Muscle layer of duodenum (tissue), 2 donors: ENCODE measurements around the gene ADAMTS12.
"Not testable (repeated sequence)": the region's sequence is repeated elsewhere in the genome, so short reads cannot be mapped to it uniquely, and the experiment has no call there.

Source experiments
- H3K27ac ChIP-seq: one replicate; pipeline ENCODE4 v1.7.0; 2013; ENCODE audit warnings: mild to moderate bottlenecking, low read length
- H3K27me3 ChIP-seq: one replicate; pipeline ENCODE4 v1.7.0; 2013; ENCODE audit warnings: low read depth, mild to moderate bottlenecking, control low read depth, low read length
- H3K36me3 ChIP-seq, 2 donors: one replicate each; pipeline ENCODE4 v1.7.0; 2013; ENCODE audit warnings: low read length in 2 of 2, control low read depth in 1 of 2, mild to moderate bottlenecking in 1 of 2; ENCODE audit not compliant: insufficient read depth in 2 of 2, control insufficient read depth in 1 of 2
- H3K4me1 ChIP-seq, 2 donors: one replicate each; pipeline ENCODE4 v1.7.0; 2013; ENCODE audit warnings: low read length in 2 of 2, mild to moderate bottlenecking in 2 of 2, control low read depth in 1 of 2, moderate library complexity in 1 of 2; ENCODE audit not compliant: insufficient read depth in 2 of 2, control insufficient read depth in 1 of 2
- H3K4me3 ChIP-seq, 2 donors: one replicate each; pipeline ENCODE4 v1.7.0; 2013; ENCODE audit warnings: low read length in 2 of 2, low read depth in 1 of 2, mild to moderate bottlenecking in 1 of 2
- H3K9me3 ChIP-seq, 2 donors: one replicate each; pipeline ENCODE4 v1.7.0; 2013; ENCODE audit warnings: low read length in 2 of 2, control low read depth in 1 of 2, mild to moderate bottlenecking in 1 of 2; ENCODE audit not compliant: control insufficient read depth in 1 of 2
- donor health status: healthy.

ADAMTS12 gene

DNA sequence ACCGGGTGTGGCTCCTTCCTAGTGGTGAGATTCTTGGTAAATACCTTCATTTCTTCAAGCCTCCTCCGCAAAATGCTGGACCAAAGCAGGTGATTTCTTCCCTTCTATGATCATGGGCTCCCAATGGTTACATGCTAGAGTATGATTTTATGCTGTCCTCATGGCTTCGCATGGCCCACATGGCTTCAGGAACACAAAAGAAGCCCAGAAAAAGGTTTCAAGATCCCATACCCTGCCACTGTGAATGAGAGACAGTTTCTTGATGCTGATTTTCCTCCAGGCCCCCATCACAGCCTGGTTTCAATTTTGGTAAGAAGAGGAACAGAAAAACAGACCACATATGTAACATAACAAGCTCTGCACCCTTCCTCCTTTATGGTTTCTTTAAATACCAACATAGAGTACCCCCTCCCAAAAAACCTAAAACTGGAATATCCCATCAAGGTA, 42.0 kb upstream of the ADAMTS12 start:
- Histone ChIP-seq H3K4me3 (no peak overlapping the region), H3K4me1 (peaks cover 0 to 18% of the 10 kb centered on the region in 2 donors), H3K36me3 (no peaks in the 10 kb centered on the region), H3K27me3 (peaks cover 21% of the 10 kb centered on the region), H3K27ac (no peak overlapping the region), H3K9me3 (no peaks in the 10 kb centered on the region)

DNA sequence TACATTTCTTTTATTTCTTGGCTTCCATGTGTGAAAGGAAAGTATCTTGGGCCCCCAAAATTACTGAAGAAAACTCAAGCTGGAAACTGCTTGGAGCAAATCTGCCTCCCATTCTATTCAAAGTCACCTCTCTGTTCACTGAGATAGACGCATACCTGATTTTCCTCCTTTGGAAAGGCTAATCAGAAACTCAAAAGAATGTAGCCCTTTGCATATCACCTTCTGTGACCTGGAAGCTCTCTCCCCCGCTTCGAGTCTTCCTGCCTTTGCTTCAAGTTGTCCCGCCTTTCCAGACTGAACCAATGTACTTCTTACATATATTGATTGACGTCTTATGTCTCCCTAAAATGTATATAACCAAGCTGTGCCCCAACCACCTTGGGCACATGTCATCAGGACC, 39.3 kb upstream of the ADAMTS12 start:
- H3K4me1 ChIP-seq: peaks cover 0 to 7% of the 10 kb centered on the region in 2 donors
- H3K4me3 ChIP-seq: no peak overlapping the region
- no peaks in the 10 kb centered on the region for H3K27me3 ChIP-seq
- H3K9me3 ChIP-seq: no peaks in the 10 kb centered on the region
- no peaks in the 10 kb centered on the region for H3K36me3 ChIP-seq
- no peak overlapping the region for H3K27ac ChIP-seq

DNA sequence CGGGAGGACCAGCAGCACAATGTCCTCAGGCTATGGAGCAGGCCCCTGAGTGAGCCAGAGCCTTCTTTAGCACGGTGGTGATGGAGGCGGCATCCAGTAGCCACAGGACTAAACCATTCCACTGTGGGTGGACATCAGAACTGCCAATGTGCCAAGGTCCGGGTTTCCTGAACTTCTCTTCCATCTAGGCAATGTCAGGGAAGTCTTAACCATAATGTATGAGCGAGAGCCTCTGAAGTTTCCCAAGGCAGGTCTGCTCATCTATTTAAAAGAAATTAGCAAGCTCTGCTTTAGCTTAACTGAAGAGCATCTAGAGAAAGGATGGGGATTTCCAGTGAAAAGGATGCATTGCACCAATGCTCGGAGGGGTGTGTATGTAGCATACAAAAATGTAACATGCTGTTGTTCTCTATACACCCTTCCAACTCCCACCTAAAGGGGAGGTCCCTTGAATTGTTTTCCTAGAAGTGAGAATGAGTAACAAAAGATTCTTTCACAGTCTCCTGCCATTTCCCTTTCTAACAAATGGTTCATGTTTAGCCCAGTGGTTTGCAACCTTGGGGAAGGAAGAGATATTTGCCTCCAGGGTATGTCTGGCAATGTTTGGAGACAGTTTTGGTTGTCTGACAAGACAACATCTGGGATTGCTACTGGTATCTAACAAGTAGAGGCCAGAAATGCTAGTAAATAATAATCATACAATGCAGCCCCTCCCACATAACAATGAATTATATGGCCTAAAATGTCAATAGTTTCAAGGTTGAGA, 38.3 kb upstream of the ADAMTS12 start:
- H3K4me1 ChIP-seq: no peaks in the 10 kb centered on the region
- H3K27me3 ChIP-seq: no peaks in the 10 kb centered on the region
- no peaks in the 10 kb centered on the region for H3K36me3 ChIP-seq
- no peak overlapping the region for H3K4me3 ChIP-seq
- H3K27ac ChIP-seq: no peak overlapping the region
- H3K9me3 ChIP-seq: no peaks in the 10 kb centered on the region

DNA sequence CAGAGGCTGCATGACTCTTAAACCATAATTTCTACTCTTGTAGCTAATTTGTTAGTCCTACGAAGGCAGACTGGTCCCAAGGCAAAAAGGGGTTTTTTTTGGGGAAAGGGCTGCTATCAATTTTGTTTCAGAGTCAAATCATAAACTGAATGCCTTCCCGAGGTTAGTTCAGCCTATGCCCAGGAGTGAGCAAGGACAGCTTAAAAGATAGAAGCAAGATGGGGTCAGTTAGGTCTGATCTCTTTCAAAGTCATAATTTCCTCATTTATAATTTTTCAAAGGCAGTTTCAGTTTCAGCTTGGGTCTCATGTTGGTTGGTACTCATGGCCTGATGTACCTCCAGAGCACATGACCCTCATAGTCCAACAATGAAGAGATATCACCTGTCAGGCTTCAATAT, 36.5 kb upstream of the ADAMTS12 start:
- Histone ChIP-seq H3K9me3 (no peaks in the 10 kb centered on the region), H3K36me3 (no peaks in the 10 kb centered on the region), H3K27me3 (no peaks in the 10 kb centered on the region), H3K27ac (no peak overlapping the region), H3K4me1 (no peaks in the 10 kb centered on the region), H3K4me3 (no peak overlapping the region)

DNA sequence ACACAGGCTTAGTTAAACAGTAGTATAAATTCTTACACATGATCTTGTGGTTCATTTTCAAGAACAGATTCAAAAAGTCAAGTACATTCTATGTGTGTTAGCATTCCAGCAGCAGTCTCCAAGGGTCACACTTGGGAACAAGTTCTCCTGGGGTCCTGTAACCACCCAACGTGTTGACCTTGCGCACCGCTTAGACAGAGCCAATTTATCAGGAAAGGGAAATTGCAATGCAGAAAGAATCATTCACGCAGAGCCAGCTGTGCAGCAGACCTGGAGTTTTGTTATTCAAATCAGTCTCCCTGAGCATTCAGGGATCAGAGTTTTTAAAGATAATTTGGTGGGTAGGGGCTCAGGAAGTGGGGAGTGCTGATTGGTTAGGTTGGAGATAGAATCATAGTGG, 35.9 kb upstream of the ADAMTS12 start:
- no peaks in the 10 kb centered on the region for H3K36me3 ChIP-seq
- H3K27me3 ChIP-seq: no peaks in the 10 kb centered on the region
- H3K27ac ChIP-seq: no peak overlapping the region
- no peaks in the 10 kb centered on the region for H3K4me1 ChIP-seq
- H3K9me3 ChIP-seq: no peaks in the 10 kb centered on the region
- no peak overlapping the region for H3K4me3 ChIP-seq

DNA sequence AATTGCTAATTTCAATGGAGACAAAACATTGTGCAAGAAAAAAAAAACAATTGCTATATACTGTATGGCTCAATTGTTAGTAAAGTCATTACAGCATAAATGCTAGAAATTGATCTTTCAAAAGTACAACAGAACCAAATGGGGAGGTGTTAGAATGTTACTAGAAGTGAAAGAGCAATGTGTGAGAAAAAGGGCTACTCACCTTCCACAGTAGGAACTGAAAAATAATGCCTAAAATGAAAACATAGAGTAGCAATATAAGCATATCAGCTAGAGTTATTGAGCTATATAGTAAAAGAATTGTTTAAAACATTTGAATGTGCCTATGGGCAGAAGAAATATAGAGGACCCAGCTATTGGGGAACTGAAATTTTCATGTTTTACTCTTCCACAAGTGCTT, 33.5 kb upstream of the ADAMTS12 start:
- H3K27ac ChIP-seq: no peak overlapping the region
- no peaks in the 10 kb centered on the region for H3K9me3 ChIP-seq
- no peaks in the 10 kb centered on the region for H3K27me3 ChIP-seq
- no peak overlapping the region for H3K4me3 ChIP-seq
- no peaks in the 10 kb centered on the region for H3K4me1 ChIP-seq
- H3K36me3 ChIP-seq: no peaks in the 10 kb centered on the region

DNA sequence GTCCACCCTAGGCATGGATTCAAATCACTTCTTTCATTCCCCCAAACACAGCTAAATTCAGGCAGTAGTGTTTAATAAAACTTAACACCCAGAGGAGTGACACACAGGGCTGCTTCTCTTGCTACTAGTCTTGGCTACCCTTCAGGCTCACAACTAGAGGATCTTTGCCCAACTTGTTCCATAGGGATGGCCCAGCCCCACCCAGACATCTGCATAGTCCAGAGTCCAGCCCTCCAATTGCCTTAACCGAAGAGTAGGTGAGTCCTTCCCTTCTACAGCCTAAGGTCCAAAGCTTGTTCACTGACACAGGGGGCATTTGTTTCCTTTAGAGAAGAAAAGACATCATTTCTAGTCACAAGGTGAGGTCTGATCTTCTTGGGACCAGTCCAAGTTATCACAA, 29.2 kb upstream of the ADAMTS12 start:
- Histone ChIP-seq H3K27me3 (no peaks in the 10 kb centered on the region), H3K36me3 (no peaks in the 10 kb centered on the region), H3K4me1 (no peaks in the 10 kb centered on the region), H3K4me3 (no peak overlapping the region), H3K27ac (no peak overlapping the region), H3K9me3 (peaks cover 0 to 8% of the 10 kb centered on the region in 2 donors)

DNA sequence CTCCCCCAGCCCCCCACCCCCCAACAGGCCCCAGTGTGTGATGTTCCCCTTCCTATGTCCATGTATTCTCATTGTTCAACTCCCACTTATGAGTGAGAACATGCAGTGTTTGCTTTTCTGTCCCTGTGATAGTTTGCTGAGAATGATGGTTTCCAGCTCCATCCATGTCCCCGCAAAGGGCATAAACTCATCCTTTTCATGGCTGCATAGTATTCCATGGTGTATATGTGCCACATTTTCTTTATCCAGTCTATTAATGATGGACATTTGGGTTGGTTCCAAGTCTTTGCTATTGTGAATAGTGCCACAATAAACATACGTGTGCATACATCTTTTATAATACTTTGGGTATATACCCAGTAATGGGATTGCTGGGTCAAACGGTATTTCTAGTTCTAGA, 23.1 kb upstream of the ADAMTS12 start:
- not testable (repeated sequence) for H3K36me3 ChIP-seq, H3K9me3 ChIP-seq, H3K4me3 ChIP-seq, H3K4me1 ChIP-seq, H3K27me3 ChIP-seq, H3K27ac ChIP-seq

DNA sequence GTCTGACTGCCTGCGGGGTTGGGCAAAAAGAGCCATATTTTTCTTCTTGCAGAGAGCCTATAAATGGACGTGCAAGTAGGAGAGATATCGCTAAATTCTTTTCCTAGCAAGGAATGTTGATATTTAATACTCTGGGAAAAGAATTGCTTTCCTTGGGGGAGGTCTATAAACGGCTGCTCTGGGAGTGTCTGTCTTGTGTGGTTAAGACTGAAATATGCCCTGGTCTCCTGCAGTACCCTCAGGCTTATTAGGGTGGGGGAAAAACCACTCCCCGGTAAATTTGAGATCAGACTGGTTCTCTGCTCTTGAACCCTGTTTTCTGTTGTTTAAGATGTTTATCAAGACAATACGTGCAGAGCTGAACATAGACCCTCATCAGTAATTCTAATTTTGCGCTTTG, 14.5 kb upstream of the ADAMTS12 start:
- H3K27ac ChIP-seq, H3K4me1 ChIP-seq, H3K27me3 ChIP-seq, H3K4me3 ChIP-seq, H3K36me3 ChIP-seq: not testable (repeated sequence)
- H3K9me3 ChIP-seq: peaks cover 11 to 19% of the 10 kb centered on the region in 2 donors

DNA sequence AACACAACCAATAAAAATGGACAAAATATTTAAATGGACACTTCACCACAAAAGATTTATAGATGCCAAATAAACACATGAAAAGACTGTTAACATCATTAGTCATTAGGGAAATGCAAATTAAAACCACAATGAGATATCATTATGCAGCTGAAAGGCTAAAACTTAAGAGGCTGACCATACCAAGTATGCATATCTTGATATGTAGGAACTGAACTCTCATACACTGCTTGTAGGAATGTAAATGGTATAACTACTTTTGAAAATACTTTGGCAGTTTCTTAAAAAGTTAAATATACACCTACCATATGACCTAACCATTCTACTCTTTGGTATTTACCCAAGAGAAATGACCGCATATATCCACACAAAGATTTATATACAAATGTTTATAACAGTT, 13.6 kb upstream of the ADAMTS12 start:
- no peaks in the 10 kb centered on the region for H3K36me3 ChIP-seq
- H3K9me3 ChIP-seq: peaks cover 11 to 19% of the 10 kb centered on the region in 2 donors
- no peak overlapping the region for H3K27ac ChIP-seq
- H3K4me3 ChIP-seq: no peak overlapping the region
- H3K27me3 ChIP-seq: no peaks in the 10 kb centered on the region
- H3K4me1 ChIP-seq: no peaks in the 10 kb centered on the region

DNA sequence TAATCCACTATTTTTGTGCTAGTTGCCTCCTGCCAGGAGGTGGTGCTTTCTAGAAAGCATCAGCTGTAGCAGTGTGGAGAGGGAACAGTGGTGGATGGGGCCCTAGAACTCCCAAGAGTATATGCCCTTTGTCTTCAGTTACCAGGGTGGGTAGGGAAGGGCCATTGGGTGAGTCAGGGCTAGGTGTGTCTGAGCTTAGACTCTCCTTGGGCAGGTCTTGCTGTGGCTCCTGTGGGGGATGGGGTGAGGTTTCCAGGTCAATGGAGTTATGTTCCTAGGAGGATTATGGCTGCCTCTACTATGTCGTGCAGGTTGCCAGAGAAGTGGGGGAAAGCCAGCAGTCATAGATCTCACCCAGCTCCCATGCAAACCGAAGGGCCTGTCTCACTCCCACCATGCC, 11.3 kb upstream of the ADAMTS12 start:
- H3K9me3 ChIP-seq: peaks cover 11 to 19% of the 10 kb centered on the region in 2 donors
- no peaks in the 10 kb centered on the region for H3K36me3 ChIP-seq
- no peaks in the 10 kb centered on the region for H3K27me3 ChIP-seq
- no peaks in the 10 kb centered on the region for H3K4me1 ChIP-seq
- no peak overlapping the region for H3K27ac ChIP-seq
- no peak overlapping the region for H3K4me3 ChIP-seq

DNA sequence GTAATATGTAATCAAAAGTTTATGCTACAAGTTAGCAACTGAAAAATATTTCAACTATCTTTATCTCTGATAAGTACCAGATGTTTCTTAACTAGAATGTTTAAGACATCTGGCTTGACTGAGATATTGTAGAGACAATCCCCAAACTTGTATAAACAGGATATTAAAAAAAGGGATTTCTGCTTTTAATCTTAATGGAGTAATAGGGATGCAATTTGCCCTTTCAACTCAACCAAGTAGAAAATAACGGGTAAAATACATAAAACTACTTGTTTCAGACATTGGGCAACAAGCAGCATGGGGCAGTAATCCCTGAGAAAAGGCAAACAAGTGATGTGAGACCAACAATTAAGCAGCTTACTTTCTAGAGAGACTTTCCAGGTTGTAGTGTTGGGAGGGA, 9.4 kb upstream of the ADAMTS12 start:
- Histone ChIP-seq H3K9me3 (peaks cover 4 to 7% of the 10 kb centered on the region in 2 donors), H3K27me3 (no peaks in the 10 kb centered on the region), H3K36me3 (no peaks in the 10 kb centered on the region), H3K4me1 (no peaks in the 10 kb centered on the region), H3K4me3 (no peak overlapping the region), H3K27ac (no peak overlapping the region)
